HepG2 (cell line): ENCODE measurements around the gene ADPGK. TPM values are rescaled to one million over a fixed set of nuclear protein-coding genes. Genes with fewer than 3 reads are reported as not detected.

ENCODE experiments used
- CHD2 ChIP-seq: IDR thresholded peaks from 2 replicates; pipeline ENCODE4 v1.6.1; 2011; ENCODE audit warnings: low read depth, low read length, improper control_type of control experiment
- JUND ChIP-seq: sonication (generic); formaldehyde crosslinking; IDR thresholded peaks from 2 replicates; pipeline ENCODE4 v1.8.0; 2022; ENCODE audit warnings: mild to moderate bottlenecking, missing genetic modification reagents
- KLF9 ChIP-seq: IDR thresholded peaks from 2 replicates; pipeline ENCODE4 v1.6.1; 2016; ENCODE audit warnings: low read depth
- MAFF ChIP-seq: IDR thresholded peaks from 2 replicates; pipeline ENCODE4 v1.6.1; 2011; ENCODE audit warnings: low read depth, low read length, improper control_type of control experiment
- MAZ ChIP-seq, 2 experiments: sonication (generic) in 1 of 2; formaldehyde crosslinking in 1 of 2; IDR thresholded peaks; 2 replicates each; pipeline versions ENCODE4 v1.5.0 to v1.6.1; 2012 to 2020; ENCODE audit warnings: low read depth in 2 of 2, mild to moderate bottlenecking in 2 of 2, borderline replicate concordance in 1 of 2, improper control_type of control experiment in 1 of 2, low read length in 1 of 2, missing genetic modification reagents in 1 of 2, moderate library complexity in 1 of 2
- NR1H2 ChIP-seq: sonication (generic); formaldehyde crosslinking; IDR thresholded peaks from 2 replicates; pipeline ENCODE4 v1.8.1; 2022; ENCODE audit warnings: low read depth, missing genetic modification reagents, borderline replicate concordance
- RAD21 ChIP-seq: fragments of 450-650 bp; formaldehyde crosslinking; IDR thresholded peaks from 2 replicates; pipeline ENCODE4 v1.5.0; 2020; ENCODE audit warnings: mild to moderate bottlenecking
- REXO4 ChIP-seq: sonication (generic); formaldehyde crosslinking; IDR thresholded peaks from 2 replicates; pipeline ENCODE4 v1.8.0; 2022; ENCODE audit warnings: missing genetic modification reagents, mild to moderate bottlenecking, borderline replicate concordance
- SP5 ChIP-seq: IDR thresholded peaks from 2 replicates; pipeline ENCODE4 v1.6.1; 2016; ENCODE audit warnings: low read depth, borderline replicate concordance
- TAF15 ChIP-seq: fragments of 200-400 bp; formaldehyde crosslinking; IDR thresholded peaks from one replicate; pipeline ENCODE4 v1.6.1; 2018; ENCODE audit warnings: mild to moderate bottlenecking, low read depth, low read length; ENCODE audit not compliant: poor library complexity, severe bottlenecking
- ZBTB3 ChIP-seq: sonication (generic); formaldehyde crosslinking; IDR thresholded peaks from 2 replicates; pipeline ENCODE4 v1.4.0; 2020; ENCODE audit warnings: low read depth, mild to moderate bottlenecking, moderate library complexity, missing genetic modification reagents, borderline replicate concordance
- ZNF121 ChIP-seq: sonication (generic); formaldehyde crosslinking; IDR thresholded peaks from 2 replicates; pipeline ENCODE4 v1.5.0; 2020; ENCODE audit warnings: mild to moderate bottlenecking, missing genetic modification reagents
- ZNF672 ChIP-seq: sonication (generic); formaldehyde crosslinking; IDR thresholded peaks from 2 replicates; pipeline ENCODE4 v1.8.1; 2022; ENCODE audit warnings: missing genetic modification reagents
- ZNF746 ChIP-seq: sonication (generic); formaldehyde crosslinking; IDR thresholded peaks from 2 replicates; pipeline ENCODE4 v1.8.0; 2022; ENCODE audit warnings: mild to moderate bottlenecking, missing genetic modification reagents
- ZNF790 ChIP-seq: sonication (generic); formaldehyde crosslinking; IDR thresholded peaks from 2 replicates; pipeline ENCODE4 v1.8.0; 2022; ENCODE audit warnings: missing genetic modification reagents, mild to moderate bottlenecking, borderline replicate concordance
- polyA plus RNA-seq, 8 experiments: library from polyadenylated mRNA; depleted of rRNA in 3 of 8; stranded (reverse) in 7 of 8; unstranded in 1 of 8; fragments of >200 nt; fragmentation: Illumina TruSeq in 4 of 8; extraction: Trizol in 4 of 8; gene quantifications; 2 replicates each; pipeline versions ENCODE4 v1.2.1 to v1.2.3, GENCODE V29; 2011 to 2016; ENCODE audit warnings: low read depth in 4 of 8, missing spikeins in 1 of 8, mixed read lengths in 1 of 8; ENCODE audit not compliant: insufficient read depth in 1 of 8
- total RNA-seq, 5 experiments: library from RNA; depleted of rRNA; stranded (reverse); fragments of >200 nt; fragmentation: Illumina TruSeq; extraction: Trizol; gene quantifications; 2 replicates each; pipeline ENCODE4 v1.2.3, GENCODE V29; 2016; ENCODE audit warnings: low read depth in 1 of 5
- TF ChIP-seq, protein P1 (sequence below): sonication (generic); formaldehyde crosslinking; IDR thresholded peaks from 2 replicates; pipeline ENCODE4 v1.4.0; 2020; ENCODE audit warnings: missing genetic modification reagents
- TF ChIP-seq, protein P2 (sequence below): sonication (generic); formaldehyde crosslinking; IDR thresholded peaks from 2 replicates; pipeline ENCODE4 v1.4.0; 2020; ENCODE audit warnings: missing genetic modification reagents, borderline replicate concordance
- TF ChIP-seq, protein P3 (sequence below): sonication (generic); formaldehyde crosslinking; IDR thresholded peaks from 2 replicates; pipeline ENCODE4 v1.4.0; 2020; ENCODE audit warnings: missing genetic modification reagents
- TF ChIP-seq, protein P4 (sequence below): sonication (generic); formaldehyde crosslinking; IDR thresholded peaks from 2 replicates; pipeline ENCODE4 v1.5.0; 2020; ENCODE audit warnings: mild to moderate bottlenecking, missing genetic modification reagents

Gene ADPGK
- total and polyA plus RNA-seq, 2 of the 13 experiments (the other 11 are each of a cell fraction or from before 2014, with no cell fraction given) = 61.6 to 67.5 TPM

DNA sequence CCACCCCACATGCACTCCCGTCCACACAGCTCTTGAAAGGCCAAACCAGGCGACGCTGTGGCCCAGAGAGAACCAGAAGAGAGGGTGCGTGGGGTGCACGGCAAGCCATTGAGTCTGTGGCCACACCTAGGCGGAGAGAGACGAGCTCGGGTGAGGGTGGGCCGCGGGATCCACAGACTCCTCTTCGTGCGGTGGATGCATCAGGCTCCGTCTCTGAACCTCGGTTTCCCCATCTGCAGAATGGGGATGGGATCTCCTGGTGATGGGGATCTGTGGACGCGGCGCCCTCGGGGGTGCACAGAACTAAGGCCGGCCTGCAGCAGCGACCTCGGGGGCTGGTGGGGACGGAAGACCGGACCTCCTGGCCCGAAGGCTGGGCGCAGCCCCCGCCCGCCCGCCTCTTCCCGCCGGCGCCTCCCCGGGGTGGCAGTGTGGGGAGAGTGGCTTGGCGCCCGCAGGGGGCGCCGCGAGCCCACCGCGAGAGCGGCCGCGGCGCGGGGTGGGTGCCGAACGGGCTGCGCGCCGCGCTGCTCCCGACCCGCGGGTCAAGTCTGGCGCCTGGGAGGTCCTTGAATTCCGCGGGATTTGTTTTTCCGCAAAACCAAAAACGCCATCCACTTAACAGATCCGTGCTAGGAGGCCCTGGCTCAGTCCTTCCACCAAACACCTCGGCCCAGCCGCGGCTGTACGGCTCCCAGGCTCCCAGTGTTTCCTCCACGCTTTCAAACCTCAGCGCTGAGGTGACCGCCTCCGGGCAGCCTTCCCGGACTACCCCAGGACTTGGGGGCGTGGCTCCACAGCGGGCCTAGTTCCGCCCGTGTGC lies 13.2 kb upstream of the ADPGK start (continued):
- TF ChIP-seq, protein P1, sequence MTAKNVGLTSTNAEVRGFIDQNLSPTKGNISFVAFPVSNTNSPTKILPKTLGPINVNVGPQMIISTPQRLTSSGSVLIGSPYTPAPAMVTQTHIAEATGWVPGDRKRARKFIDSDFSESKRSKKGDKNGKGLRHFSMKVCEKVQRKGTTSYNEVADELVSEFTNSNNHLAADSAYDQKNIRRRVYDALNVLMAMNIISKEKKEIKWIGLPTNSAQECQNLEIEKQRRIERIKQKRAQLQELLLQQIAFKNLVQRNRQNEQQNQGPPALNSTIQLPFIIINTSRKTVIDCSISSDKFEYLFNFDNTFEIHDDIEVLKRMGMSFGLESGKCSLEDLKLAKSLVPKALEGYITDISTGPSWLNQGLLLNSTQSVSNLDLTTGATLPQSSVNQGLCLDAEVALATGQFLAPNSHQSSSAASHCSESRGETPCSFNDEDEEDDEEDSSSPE (CRISPR knock-in tag) = 0 out of 2 replicates have a peak, but pooled peaks have one; percentile 18
- TF ChIP-seq ZNF672 (no peak), REXO4 (CRISPR knock-in tag) (no peak), NR1H2 (no peak), JUND (CRISPR knock-in tag) (no peak), ZNF790 (CRISPR knock-in tag) (no peak), KLF9 (CRISPR knock-in tag) (no peak), ZNF121 (peak; percentile 41; the same call in 1 of the 2 replicates), SP5 (no peak), TAF15 (peak; percentile 44), MAFF (no peak), ZNF746 (CRISPR knock-in tag) (no peak), CHD2 (no peak), RAD21 (CRISPR knock-in tag) (peak; percentile 82), ZBTB3 (no peak), MAZ (IDR thresholded peaks at IDR 0.05; ENCODE audit: borderline replicate concordance, low read depth, low read length) (peak; percentile 19; the same call in 1 of the 2 replicates), MAZ (CRISPR knock-in tag; IDR thresholded peaks at IDR 0.05; ENCODE audit: low read depth) (peak; percentile 75)
- TF ChIP-seq, protein P2, sequence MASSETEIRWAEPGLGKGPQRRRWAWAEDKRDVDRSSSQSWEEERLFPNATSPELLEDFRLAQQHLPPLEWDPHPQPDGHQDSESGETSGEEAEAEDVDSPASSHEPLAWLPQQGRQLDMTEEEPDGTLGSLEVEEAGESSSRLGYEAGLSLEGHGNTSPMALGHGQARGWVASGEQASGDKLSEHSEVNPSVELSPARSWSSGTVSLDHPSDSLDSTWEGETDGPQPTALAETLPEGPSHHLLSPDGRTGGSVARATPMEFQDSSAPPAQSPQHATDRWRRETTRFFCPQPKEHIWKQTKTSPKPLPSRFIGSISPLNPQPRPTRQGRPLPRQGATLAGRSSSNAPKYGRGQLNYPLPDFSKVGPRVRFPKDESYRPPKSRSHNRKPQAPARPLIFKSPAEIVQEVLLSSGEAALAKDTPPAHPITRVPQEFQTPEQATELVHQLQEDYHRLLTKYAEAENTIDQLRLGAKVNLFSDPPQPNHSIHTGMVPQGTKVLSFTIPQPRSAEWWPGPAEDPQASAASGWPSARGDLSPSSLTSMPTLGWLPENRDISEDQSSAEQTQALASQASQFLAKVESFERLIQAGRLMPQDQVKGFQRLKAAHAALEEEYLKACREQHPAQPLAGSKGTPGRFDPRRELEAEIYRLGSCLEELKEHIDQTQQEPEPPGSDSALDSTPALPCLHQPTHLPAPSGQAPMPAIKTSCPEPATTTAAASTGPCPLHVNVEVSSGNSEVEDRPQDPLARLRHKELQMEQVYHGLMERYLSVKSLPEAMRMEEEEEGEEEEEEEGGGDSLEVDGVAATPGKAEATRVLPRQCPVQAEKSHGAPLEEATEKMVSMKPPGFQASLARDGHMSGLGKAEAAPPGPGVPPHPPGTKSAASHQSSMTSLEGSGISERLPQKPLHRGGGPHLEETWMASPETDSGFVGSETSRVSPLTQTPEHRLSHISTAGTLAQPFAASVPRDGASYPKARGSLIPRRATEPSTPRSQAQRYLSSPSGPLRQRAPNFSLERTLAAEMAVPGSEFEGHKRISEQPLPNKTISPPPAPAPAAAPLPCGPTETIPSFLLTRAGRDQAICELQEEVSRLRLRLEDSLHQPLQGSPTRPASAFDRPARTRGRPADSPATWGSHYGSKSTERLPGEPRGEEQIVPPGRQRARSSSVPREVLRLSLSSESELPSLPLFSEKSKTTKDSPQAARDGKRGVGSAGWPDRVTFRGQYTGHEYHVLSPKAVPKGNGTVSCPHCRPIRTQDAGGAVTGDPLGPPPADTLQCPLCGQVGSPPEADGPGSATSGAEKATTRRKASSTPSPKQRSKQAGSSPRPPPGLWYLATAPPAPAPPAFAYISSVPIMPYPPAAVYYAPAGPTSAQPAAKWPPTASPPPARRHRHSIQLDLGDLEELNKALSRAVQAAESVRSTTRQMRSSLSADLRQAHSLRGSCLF (CRISPR knock-in tag) = no peak
- TF ChIP-seq, protein P3, sequence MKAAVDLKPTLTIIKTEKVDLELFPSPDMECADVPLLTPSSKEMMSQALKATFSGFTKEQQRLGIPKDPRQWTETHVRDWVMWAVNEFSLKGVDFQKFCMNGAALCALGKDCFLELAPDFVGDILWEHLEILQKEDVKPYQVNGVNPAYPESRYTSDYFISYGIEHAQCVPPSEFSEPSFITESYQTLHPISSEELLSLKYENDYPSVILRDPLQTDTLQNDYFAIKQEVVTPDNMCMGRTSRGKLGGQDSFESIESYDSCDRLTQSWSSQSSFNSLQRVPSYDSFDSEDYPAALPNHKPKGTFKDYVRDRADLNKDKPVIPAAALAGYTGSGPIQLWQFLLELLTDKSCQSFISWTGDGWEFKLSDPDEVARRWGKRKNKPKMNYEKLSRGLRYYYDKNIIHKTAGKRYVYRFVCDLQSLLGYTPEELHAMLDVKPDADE (CRISPR knock-in tag) = no peak
- TF ChIP-seq, protein P4, sequence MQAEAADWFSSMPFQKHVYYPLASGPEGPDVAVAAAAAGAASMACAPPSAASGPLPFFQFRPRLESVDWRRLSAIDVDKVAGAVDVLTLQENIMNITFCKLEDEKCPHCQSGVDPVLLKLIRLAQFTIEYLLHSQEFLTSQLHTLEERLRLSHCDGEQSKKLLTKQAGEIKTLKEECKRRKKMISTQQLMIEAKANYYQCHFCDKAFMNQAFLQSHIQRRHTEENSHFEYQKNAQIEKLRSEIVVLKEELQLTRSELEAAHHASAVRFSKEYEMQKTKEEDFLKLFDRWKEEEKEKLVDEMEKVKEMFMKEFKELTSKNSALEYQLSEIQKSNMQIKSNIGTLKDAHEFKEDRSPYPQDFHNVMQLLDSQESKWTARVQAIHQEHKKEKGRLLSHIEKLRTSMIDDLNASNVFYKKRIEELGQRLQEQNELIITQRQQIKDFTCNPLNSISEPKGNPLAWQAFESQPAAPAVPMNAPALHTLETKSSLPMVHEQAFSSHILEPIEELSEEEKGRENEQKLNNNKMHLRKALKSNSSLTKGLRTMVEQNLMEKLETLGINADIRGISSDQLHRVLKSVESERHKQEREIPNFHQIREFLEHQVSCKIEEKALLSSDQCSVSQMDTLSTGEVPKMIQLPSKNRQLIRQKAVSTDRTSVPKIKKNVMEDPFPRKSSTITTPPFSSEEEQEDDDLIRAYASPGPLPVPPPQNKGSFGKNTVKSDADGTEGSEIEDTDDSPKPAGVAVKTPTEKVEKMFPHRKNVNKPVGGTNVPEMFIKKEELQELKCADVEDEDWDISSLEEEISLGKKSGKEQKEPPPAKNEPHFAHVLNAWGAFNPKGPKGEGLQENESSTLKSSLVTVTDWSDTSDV = no peak
